H9 (cell line): ENCODE measurements around the gene BUB1. TPM values are rescaled to one million over a fixed set of nuclear protein-coding genes. Genes with fewer than 3 reads are reported as not detected.

ENCODE experiments used
- DNase-seq: peaks from one replicate; pipeline ENCODE4 v3.0.0-alpha.2; 2017
- H2AFZ ChIP-seq: one replicate; pipeline ENCODE4 v1.6.1; 2013; ENCODE audit warnings: mild to moderate bottlenecking, low read length, control low read depth, moderate library complexity
- H2AK5ac ChIP-seq: 2 replicates; pipeline ENCODE4 v1.6.1; 2013; ENCODE audit warnings: low read length, control low read depth, mixed read lengths; ENCODE audit not compliant: insufficient read length
- H2BK120ac ChIP-seq: one replicate; pipeline ENCODE4 v1.6.1; 2013; ENCODE audit warnings: low read depth, mild to moderate bottlenecking, low read length, control low read depth, inconsistent platforms; ENCODE audit not compliant: poor library complexity, severe bottlenecking
- H2BK12ac ChIP-seq: 2 replicates; pipeline ENCODE4 v1.6.1; 2013; ENCODE audit warnings: low read length, control low read depth, mixed read lengths, low read depth; ENCODE audit not compliant: insufficient read length
- H2BK15ac ChIP-seq: 2 replicates; pipeline ENCODE4 v1.6.1; 2013; ENCODE audit warnings: low read depth, low read length, control low read depth
- H2BK20ac ChIP-seq: one replicate; pipeline ENCODE4 v1.6.1; 2013; ENCODE audit warnings: low read depth, mild to moderate bottlenecking, low read length, control low read depth, inconsistent platforms; ENCODE audit not compliant: poor library complexity, severe bottlenecking
- H2BK5ac ChIP-seq: 2 replicates; pipeline ENCODE4 v1.6.1; 2013; ENCODE audit warnings: low read length, control low read depth, mixed read lengths; ENCODE audit not compliant: insufficient read length
- H3K14ac ChIP-seq: 2 replicates; pipeline ENCODE4 v1.6.1; 2013; ENCODE audit warnings: low read length, control low read depth; ENCODE audit not compliant: insufficient read depth
- H3K18ac ChIP-seq: 2 replicates; pipeline ENCODE4 v1.6.1; 2013; ENCODE audit warnings: low read depth, mild to moderate bottlenecking, mixed read lengths, low read length, control low read depth; ENCODE audit not compliant: insufficient read length
- H3K23ac ChIP-seq: 2 replicates; pipeline ENCODE4 v1.6.1; 2013; ENCODE audit warnings: low read length, control low read depth, mixed read lengths, low read depth; ENCODE audit not compliant: insufficient read length
- H3K23me2 ChIP-seq: 2 replicates; pipeline ENCODE4 v1.6.1; 2013; ENCODE audit warnings: low read depth, mild to moderate bottlenecking, mixed read lengths, low read length, control low read depth; ENCODE audit not compliant: insufficient read length, poor library complexity, severe bottlenecking
- H3K27ac ChIP-seq: 2 replicates; pipeline ENCODE4 v1.5.1; 2013; ENCODE audit warnings: low read length, control low read depth, mixed read lengths, low read depth; ENCODE audit not compliant: insufficient read length
- H3K27me3 ChIP-seq: 2 replicates; pipeline ENCODE4 v1.6.1; 2013; ENCODE audit warnings: low read length, control low read depth, inconsistent platforms; ENCODE audit not compliant: insufficient read depth
- H3K4ac ChIP-seq: 2 replicates; pipeline ENCODE4 v1.6.1; 2013; ENCODE audit warnings: low read depth, mild to moderate bottlenecking, control low read depth, inconsistent platforms, low read length, moderate library complexity
- H3K4me1 ChIP-seq: 2 replicates; pipeline ENCODE4 v1.6.1; 2013; ENCODE audit warnings: low read length, control low read depth, inconsistent platforms; ENCODE audit not compliant: insufficient read depth
- H3K4me2 ChIP-seq: 2 replicates; pipeline ENCODE4 v1.6.1; 2013; ENCODE audit warnings: low read length, control low read depth, mixed read lengths; ENCODE audit not compliant: insufficient read length, insufficient read depth
- H3K56ac ChIP-seq: 2 replicates; pipeline ENCODE4 v1.6.1; 2013; ENCODE audit warnings: low read depth, mild to moderate bottlenecking, mixed read lengths, low read length, control low read depth; ENCODE audit not compliant: insufficient read length
- H3K79me1 ChIP-seq: 2 replicates; pipeline ENCODE4 v1.6.1; 2013; ENCODE audit warnings: low read depth, mild to moderate bottlenecking, moderate library complexity, low read length, control low read depth, inconsistent platforms; ENCODE audit not compliant: insufficient read depth, poor library complexity, severe bottlenecking
- H3K79me2 ChIP-seq: 2 replicates; pipeline ENCODE4 v1.6.1; 2013; ENCODE audit warnings: low read length, control low read depth, inconsistent platforms; ENCODE audit not compliant: insufficient read depth
- H3K9ac ChIP-seq: 2 replicates; pipeline ENCODE4 v1.6.1; 2013; ENCODE audit warnings: low read length, control low read depth, mixed read lengths; ENCODE audit not compliant: insufficient read length; ENCODE audit errors: extremely low read depth
- H3K9me3 ChIP-seq: one replicate; pipeline ENCODE4 v1.6.1; 2013; ENCODE audit warnings: low read depth, low read length, inconsistent platforms; ENCODE audit not compliant: control insufficient read depth
- H3T11ph ChIP-seq: one replicate; pipeline ENCODE4 v1.6.1; 2013; ENCODE audit warnings: mild to moderate bottlenecking, low read length, control low read depth, inconsistent platforms
- H4K20me1 ChIP-seq: one replicate; pipeline ENCODE4 v1.6.1; 2013; ENCODE audit not compliant: control insufficient read depth, insufficient read length, insufficient read depth
- H4K5ac ChIP-seq: 2 replicates; pipeline ENCODE4 v1.6.1; 2013; ENCODE audit warnings: low read depth, mild to moderate bottlenecking, mixed read lengths, low read length, control low read depth; ENCODE audit not compliant: insufficient read length
- H4K8ac ChIP-seq: replicated peaks from 2 replicates; pipeline ENCODE4 v1.6.1; 2013; ENCODE audit warnings: low read length, control low read depth, mixed read lengths, low read depth; ENCODE audit not compliant: insufficient read length
- H4K91ac ChIP-seq: 2 replicates; pipeline ENCODE4 v1.6.1; 2013; ENCODE audit warnings: low read depth, mild to moderate bottlenecking, moderate library complexity, mixed read lengths, low read length, control low read depth; ENCODE audit not compliant: insufficient read length
- H3K27ac Mint-ChIP-seq, 3 experiments: 2 replicates in 2 of 3; 3 replicates in 1 of 3; pipeline ENCODE4 v1.8.0; 2020 to 2021; ENCODE audit warnings: mixed read lengths in 3 of 3, mild to moderate bottlenecking in 1 of 3, moderate library complexity in 1 of 3
- H3K27me3 Mint-ChIP-seq: 2 replicates; pipeline ENCODE4 v1.8.0; 2021; ENCODE audit warnings: low read depth, mild to moderate bottlenecking, moderate library complexity, mixed read lengths
- H3K36me3 Mint-ChIP-seq, 3 experiments: 2 replicates in 2 of 3; 3 replicates in 1 of 3; pipeline ENCODE4 v1.8.0; 2020 to 2021; ENCODE audit warnings: low read depth in 3 of 3, mixed read lengths in 3 of 3; ENCODE audit not compliant: insufficient read depth in 1 of 3
- H3K4me1 Mint-ChIP-seq, 2 experiments: 2 replicates each; pipeline ENCODE4 v1.8.0; 2020; ENCODE audit warnings: mixed read lengths in 2 of 2
- H3K4me3 Mint-ChIP-seq, 2 experiments: 2 replicates in 1 of 2; 3 replicates in 1 of 2; pipeline ENCODE4 v1.8.0; 2020 to 2021; ENCODE audit warnings: mild to moderate bottlenecking in 2 of 2, mixed read lengths in 2 of 2, moderate library complexity in 1 of 2
- H3K9me3 Mint-ChIP-seq, 2 experiments: 2 replicates in 1 of 2; 3 replicates in 1 of 2; pipeline ENCODE4 v1.8.0; 2020; ENCODE audit warnings: mild to moderate bottlenecking in 2 of 2, mixed read lengths in 2 of 2, moderate library complexity in 1 of 2
- whole genome bisulfite sequencing: extraction: QIAGEN DNeasy Blood & Tissue Kit; methylation state at CpG from one replicate; pipeline ENCODE4 v1.1.7; 2013; ENCODE audit warnings: missing lambda C conversion rate, low lambda C conversion rate, mixed read lengths; ENCODE audit not compliant: insufficient read length; ENCODE audit errors: extremely low coverage; 5-methylcytosine and 5-hydroxymethylcytosine counted together
- total RNA-seq: library from RNA; stranded (reverse); gene quantifications from 2 replicates; pipeline ENCODE4 v1.2.1, GENCODE V29; 2021
- TF ChIP-seq, protein P1 (sequence below): fragments of 200-600 bp; sonication (generic); conservative IDR thresholded peaks from 3 replicates; pipeline ENCODE4 v1.8.0; 2021; ENCODE audit warnings: antibody characterized with exemption, mild to moderate bottlenecking

BUB1 gene
- total RNA-seq, 1 experiment from 2014 or later: 144 TPM

DNA sequence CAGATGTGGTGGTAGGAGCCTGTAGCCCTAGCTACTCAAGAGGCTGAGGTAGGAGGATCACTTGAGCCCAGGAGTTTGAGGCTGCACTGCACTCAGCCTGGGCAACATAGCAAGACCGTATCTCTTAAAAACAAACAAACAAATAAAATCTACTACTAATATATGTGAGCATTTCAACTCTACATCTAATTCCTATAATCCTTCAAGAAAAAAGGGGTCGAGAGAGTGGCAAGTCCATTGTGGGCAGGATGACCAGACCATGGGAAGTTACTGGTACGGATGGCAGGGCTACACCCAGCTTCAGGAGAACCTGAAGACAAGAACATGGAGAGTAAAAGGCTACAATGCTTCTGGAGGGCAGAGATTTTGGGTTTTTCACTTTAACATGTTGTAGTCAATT lies 24.0 kb downstream of the BUB1 start:
- DNase-seq: no peak
- Histone ChIP-seq H2BK5ac (no peak overlapping the region), H3K27me3 (no peaks in the 10 kb centered on the region), H3K4me1 (no peaks in the 10 kb centered on the region), H3K56ac (no peak overlapping the region), H3K79me1 (no peaks in the 10 kb centered on the region), H4K8ac (no peak overlapping the region), H3K9ac (no peak overlapping the region), H2AK5ac (no peak overlapping the region), H4K91ac (no peak overlapping the region), H3K4me2 (no peak overlapping the region), H2BK12ac (no peak overlapping the region), H3K4ac (no peak overlapping the region), H3K79me2 (no peaks in the 10 kb centered on the region), H3K14ac (no peak overlapping the region), H3K23me2 (no peaks in the 10 kb centered on the region), H3T11ph (no peak overlapping the region), H3K18ac (no peak overlapping the region), H2AFZ (no peak overlapping the region), H2BK20ac (no peak overlapping the region), H3K27ac (no peak overlapping the region), H4K20me1 (peaks cover 3% of the 10 kb centered on the region), H3K9me3 (no peaks in the 10 kb centered on the region), H4K5ac (no peak overlapping the region), H2BK15ac (no peak overlapping the region), H2BK120ac (no peak overlapping the region), H3K23ac (no peak overlapping the region)
- Mint-ChIP-seq H3K9me3 (no peaks in the 10 kb centered on the region), H3K36me3 (peaks cover 50 to 97% (median 89%) of the 10 kb centered on the region in 3 experiments; a peak in 6 of 7 replicates), H3K27ac (peak overlapping the region in 1 of 3 experiments; percentile 84; a peak in 1 of 7 replicates), H3K27me3 (no peaks in the 10 kb centered on the region), H3K4me1 (no peaks in the 10 kb centered on the region), H3K4me3 (no peak overlapping the region)
- WGBS: no CpG with 5 or more reads among the region's 3 CpGs
- TF ChIP-seq, protein P1, sequence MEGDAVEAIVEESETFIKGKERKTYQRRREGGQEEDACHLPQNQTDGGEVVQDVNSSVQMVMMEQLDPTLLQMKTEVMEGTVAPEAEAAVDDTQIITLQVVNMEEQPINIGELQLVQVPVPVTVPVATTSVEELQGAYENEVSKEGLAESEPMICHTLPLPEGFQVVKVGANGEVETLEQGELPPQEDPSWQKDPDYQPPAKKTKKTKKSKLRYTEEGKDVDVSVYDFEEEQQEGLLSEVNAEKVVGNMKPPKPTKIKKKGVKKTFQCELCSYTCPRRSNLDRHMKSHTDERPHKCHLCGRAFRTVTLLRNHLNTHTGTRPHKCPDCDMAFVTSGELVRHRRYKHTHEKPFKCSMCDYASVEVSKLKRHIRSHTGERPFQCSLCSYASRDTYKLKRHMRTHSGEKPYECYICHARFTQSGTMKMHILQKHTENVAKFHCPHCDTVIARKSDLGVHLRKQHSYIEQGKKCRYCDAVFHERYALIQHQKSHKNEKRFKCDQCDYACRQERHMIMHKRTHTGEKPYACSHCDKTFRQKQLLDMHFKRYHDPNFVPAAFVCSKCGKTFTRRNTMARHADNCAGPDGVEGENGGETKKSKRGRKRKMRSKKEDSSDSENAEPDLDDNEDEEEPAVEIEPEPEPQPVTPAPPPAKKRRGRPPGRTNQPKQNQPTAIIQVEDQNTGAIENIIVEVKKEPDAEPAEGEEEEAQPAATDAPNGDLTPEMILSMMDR: no peak
